GM23338 (cell line): ENCODE data around the gene MZB1. TPM values are rescaled to one million over a fixed set of nuclear protein-coding genes. Genes with fewer than 3 reads are reported as not detected.

ENCODE experiments used
- CREB1 ChIP-seq: fragments of 250-450 bp; sonication (Bioruptor Pico); IDR thresholded peaks from 2 replicates; pipeline ENCODE4 v1.5.0; 2020; ENCODE audit warnings: low read depth, mild to moderate bottlenecking, moderate library complexity
- CTCF ChIP-seq, 2 experiments: fragments of 200-600 bp in 1 of 2; sonication (generic) in 1 of 2; conservative IDR thresholded peaks; 2 replicates each; pipeline versions ENCODE4 v1.5.1 to v1.6.1; 2016 to 2017; ENCODE audit warnings: antibody characterized with exemption in 2 of 2, low read depth in 2 of 2, mild to moderate bottlenecking in 2 of 2, moderate library complexity in 1 of 2
- ETS1 ChIP-seq: IDR thresholded peaks from 2 replicates; pipeline ENCODE4 v1.6.1; 2016; ENCODE audit warnings: antibody characterized with exemption
- NANOG ChIP-seq: IDR thresholded peaks from 2 replicates; pipeline ENCODE4 v1.6.1; 2016; ENCODE audit warnings: antibody characterized with exemption, borderline replicate concordance
- POLR2AphosphoS5 ChIP-seq: IDR thresholded peaks from 2 replicates; pipeline ENCODE4 v1.6.1; 2016; ENCODE audit warnings: antibody characterized with exemption, low read depth
- REST ChIP-seq: IDR thresholded peaks from one replicate; pipeline ENCODE4 v1.6.1; 2018; ENCODE audit warnings: antibody characterized with exemption; ENCODE audit not compliant: unreplicated experiment
- ZNF462 ChIP-seq: fragments of 250-450 bp; sonication (Bioruptor Pico); IDR thresholded peaks from 2 replicates; pipeline ENCODE4 v1.5.0; 2020; ENCODE audit warnings: mild to moderate bottlenecking, moderate library complexity
- polyA plus RNA-seq: library from polyadenylated mRNA; unstranded; fragments of >200 nt; fragmentation: Nextera tagmentation; extraction: Ambion mirVana; gene quantifications from 2 replicates; pipeline ENCODE4 v1.2.1, GENCODE V29; 2016
- total RNA-seq: library from RNA; depleted of rRNA; stranded (reverse); fragments of >200 nt; shearing (Covaris generic); gene quantifications from 2 replicates; pipeline ENCODE4 v1.2.3, GENCODE V29; 2014

Gene MZB1
- total and polyA plus RNA-seq, 2 experiments from 2014 or later, result 0.52 to 1.6 TPM

GRCh38 chr5:139363937-139364336, 25.8 kb downstream of the MZB1 start (continued):
- TF ChIP-seq ZNF462 (CRISPR knock-in tag) (no peak), CTCF (conservative IDR thresholded peaks at IDR 0.05; ENCODE audit: low read depth in 2 of 2) (no peak), REST (no peak), ETS1 (no peak), CREB1 (CRISPR knock-in tag) (no peak), POLR2AphosphoS5 (no peak), NANOG (no peak)
